NCI-H1417 treated with DMSO at 0.1 percent for 48 hours (cell line): Measurements from ENCODE around the gene CHADL.
"Not testable (repeated sequence)": the region's sequence is repeated elsewhere in the genome, so short reads cannot be mapped to it uniquely, and the experiment has no call there.

ENCODE experiments used
- DNase-seq: peaks from one replicate; lab custom pipeline; 2025; lab: John Stamatoyannopoulos, UW

Gene CHADL

GRCh38 chr22:41181349-41182241 is 59.1 kb downstream of the CHADL start:
- DNase-seq: no peak

GRCh38 chr22:41180926-41181325 is 59.8 kb downstream of the CHADL start:
- no peak for DNase-seq

- not testable (repeated sequence) for DNase-seq
These were observed 60.4 kb downstream of the CHADL start for GRCh38 chr22:41180362-41180761.
